Left hindlimb (tissue), 1 donor: ENCODE measurements around the gene HCLS1.
"Not testable (repeated sequence)": the region's sequence is repeated elsewhere in the genome, so short reads cannot be mapped to it uniquely, and the experiment has no call there.

Source experiments
- DNase-seq: peaks from one replicate; pipeline ENCODE4 v3.0.0-alpha.2; 2018

The HCLS1 gene

GRCh38 chr3:121594850-121595249, 65.9 kb downstream of the HCLS1 start:
- DNase-seq = no peak

GRCh38 chr3:121593806-121594205, 66.9 kb downstream of the HCLS1 start:
- DNase-seq = not testable (repeated sequence)

GRCh38 chr3:121592856-121593702, 67.6 kb downstream of the HCLS1 start, which contains the start of gene FBXO40:
TSS of gene FBXO40 (plus strand) at chr3:121593379. CDS start at chr3:121620576, 27,197 bp downstream.
- DNase-seq = no peak

GRCh38 chr3:121584418-121584817, 76.3 kb downstream of the HCLS1 start:
- no peak for DNase-seq

- DNase-seq = no peak
These were observed 79.0 kb downstream of the HCLS1 start for GRCh38 chr3:121581691-121582090.
